K562 (cell line): Measurements from ENCODE around the gene CKM. TPM values are rescaled to one million over a fixed set of nuclear protein-coding genes. Genes with fewer than 3 reads are reported as not detected.

Experiments used
- ATAC-seq: fragments of 200-7000 bp; cut with Tn5 transposase; 3 replicates; pipeline ENCODE4 v1.9.1; 2020; ENCODE audit warnings: moderate library complexity
- BruUV-seq: library from RNA; stranded (reverse); fragments of 400-500 nt; replicated peaks from 2 replicates; lab custom pipeline; 2021; lab: Mats Ljungman, UMichigan
- CTCF ChIA-PET: fragments of 300-600 bp; formaldehyde crosslinking; extraction: SDS; loops from one replicate; lab custom pipeline; 2021; ENCODE audit warnings: low intra/inter-chr PET ratio; lab: Yijun Ruan, JAX
- POLR2A ChIA-PET: fragments of 300-600, 350-650 bp; sonication (Branson Sonifier 250); formaldehyde crosslinking; extraction: SDS; loops from one replicate; lab custom pipeline; 2021; ENCODE audit warnings: antibody characterized with exemption, inconsistent platforms; lab: Yijun Ruan, JAX
- DNase-seq, 4 experiments: peaks; one replicate each; pipeline versions ENCODE4 v3.0.0 to v3.0.0-alpha.2; 2011 to 2018; ENCODE audit warnings: low spot score in 3 of 4, mixed read lengths in 3 of 4; ENCODE audit errors: extremely low read depth in 1 of 4
- FAIRE-seq: peaks from 2 replicates; lab custom pipeline; 2011; peaks lifted over from hg19 to GRCh38; lab: Jason Lieb, UNC
- H2AFZ ChIP-seq: 2 replicates; pipeline ENCODE4 v1.6.0; 2011; ENCODE audit warnings: low read depth, low read length, control low read depth, inconsistent platforms
- H3K27ac ChIP-seq: fragments of 200-600 bp; 3 replicates; pipeline ENCODE4 v1.8.0; 2011; ENCODE audit warnings: low read depth, mild to moderate bottlenecking, control low read depth, inconsistent platforms, low read length, moderate library complexity, mixed read lengths; ENCODE audit errors: extremely low read depth
- H3K27me3 ChIP-seq, 2 experiments: fragments of 300-600 bp in 1 of 2; 2 replicates in 1 of 2; 3 replicates in 1 of 2; pipeline versions ENCODE4 v1.6.0 to v1.8.0; 2011; ENCODE audit warnings: inconsistent platforms in 2 of 2, low read length in 2 of 2, mild to moderate bottlenecking in 1 of 2, mixed read lengths in 1 of 2, moderate library complexity in 1 of 2; ENCODE audit not compliant: control insufficient read depth in 2 of 2, insufficient read depth in 2 of 2
- H3K36me3 ChIP-seq: fragments of 300-600 bp; 3 replicates; pipeline ENCODE4 v1.8.0; 2011; ENCODE audit warnings: mild to moderate bottlenecking, low read length, inconsistent platforms; ENCODE audit not compliant: control insufficient read depth, insufficient read depth
- H3K4me1 ChIP-seq, 2 experiments: fragments of 200-600 bp in 1 of 2; replicated peaks in 1 of 2; 2 replicates in 1 of 2; 3 replicates in 1 of 2; pipeline versions ENCODE4 v1.5.1 to v1.8.0; 2011; ENCODE audit warnings: inconsistent platforms in 2 of 2, low read length in 2 of 2, mild to moderate bottlenecking in 1 of 2, mixed read lengths in 1 of 2, moderate library complexity in 1 of 2; ENCODE audit not compliant: control insufficient read depth in 2 of 2, insufficient read depth in 2 of 2
- H3K4me2 ChIP-seq: 2 replicates; pipeline ENCODE4 v1.6.1; 2011; ENCODE audit warnings: low read length, control low read depth, inconsistent platforms, mixed read lengths; ENCODE audit not compliant: insufficient read depth
- H3K4me3 ChIP-seq: fragments of 200-600 bp; sonication (generic), shearing (Covaris generic); 2 replicates; pipeline ENCODE4 v1.5.1; 2016; ENCODE audit warnings: control low read depth, inconsistent platforms
- H3K79me2 ChIP-seq: fragments of 200-600 bp; 3 replicates; pipeline ENCODE4 v1.8.0; 2011; ENCODE audit warnings: low read length, inconsistent platforms; ENCODE audit not compliant: control insufficient read depth, insufficient read depth
- H3K9ac ChIP-seq, 2 experiments: 2 replicates each; pipeline versions ENCODE4 v1.6.0 to v1.6.1; 2011; ENCODE audit warnings: low read depth in 2 of 2, low read length in 2 of 2, control low read depth in 1 of 2, inconsistent platforms in 1 of 2, mild to moderate bottlenecking in 1 of 2, mixed read lengths in 1 of 2; ENCODE audit not compliant: insufficient read depth in 1 of 2
- H3K9me1 ChIP-seq: one replicate; pipeline ENCODE4 v1.6.0; 2011; ENCODE audit warnings: inconsistent platforms, mild to moderate bottlenecking, low read length, moderate library complexity; ENCODE audit not compliant: control insufficient read depth, insufficient read depth
- H3K9me3 ChIP-seq: replicated peaks from 2 replicates; pipeline ENCODE4 v1.5.1; 2011; ENCODE audit warnings: low read depth, low read length, inconsistent platforms; ENCODE audit not compliant: control insufficient read depth, insufficient read depth
- H4K20me1 ChIP-seq: replicated peaks from 2 replicates; pipeline ENCODE4 v1.6.1; 2011; ENCODE audit warnings: low read length, inconsistent platforms, mixed read lengths; ENCODE audit not compliant: control insufficient read depth, insufficient read depth
- CLOCK ChIP-seq: fragments of 250-450 bp; sonication (Bioruptor Pico); IDR thresholded peaks from 2 replicates; pipeline ENCODE4 v1.4.0; 2020; ENCODE audit warnings: mild to moderate bottlenecking, moderate library complexity, borderline replicate concordance
- ELK1 ChIP-seq: sonication (generic); formaldehyde crosslinking; IDR thresholded peaks from 2 replicates; pipeline ENCODE4 v1.8.1; 2022; ENCODE audit warnings: missing genetic modification reagents
- ESRRA ChIP-seq: fragments of 450-650 bp; IDR thresholded peaks from 2 replicates; pipeline ENCODE4 v1.6.1; 2014; ENCODE audit warnings: low read depth, mild to moderate bottlenecking, moderate library complexity, borderline replicate concordance
- TCF7L2 ChIP-seq: fragments of 150-350 bp; IDR thresholded peaks from 2 replicates; pipeline ENCODE4 v1.6.1; 2016; ENCODE audit warnings: low read depth, mild to moderate bottlenecking, low read length, moderate library complexity
- ZBTB33 ChIP-seq: sonication (generic); formaldehyde crosslinking; IDR thresholded peaks from 2 replicates; pipeline ENCODE4 v1.8.1; 2023; ENCODE audit warnings: mild to moderate bottlenecking, missing genetic modification reagents
- whole genome bisulfite sequencing: fragments of 100-300 bp; shearing (Covaris generic); methylation state at CpG from one replicate; pipeline ENCODE4 v1.1.6; 2016; ENCODE audit warnings: low coverage, mixed read lengths; ENCODE audit not compliant: insufficient coverage; ENCODE audit errors: missing lambda C conversion rate; 5-methylcytosine and 5-hydroxymethylcytosine counted together
- in situ Hi-C: fragments of 300-500 bp; cut with MboI; formaldehyde crosslinking; loops from 4 replicates; pipeline ENCODE4 v1.15.0; 2018; ENCODE audit warnings: inconsistent platforms, mixed read lengths
- intact Hi-C: fragments of 100-400 bp; cut with micrococcal nuclease; formaldehyde crosslinking; loops from 2 replicates; pipeline ENCODE4 v1.14.2; 2022
- polyA plus RNA-seq, 8 experiments: library from polyadenylated mRNA; depleted of rRNA in 4 of 8; stranded (reverse) in 5 of 8; unstranded in 3 of 8; fragments of >200 nt; fragmentation: Nextera tagmentation in 2 of 8; fragmentation: Illumina TruSeq in 1 of 8; extraction: Ambion mirVana in 2 of 8; extraction: Trizol in 1 of 8; gene quantifications; 2 replicates each; pipeline versions ENCODE4 v1.2.1 to v1.2.3, GENCODE V29; 2011 to 2014; ENCODE audit warnings: inconsistent platforms in 1 of 8, missing spikeins in 1 of 8
- total RNA-seq, 7 experiments: library from RNA; depleted of rRNA in 6 of 7; stranded (reverse); fragments of >200 nt in 6 of 7; fragmentation: Illumina TruSeq in 2 of 7; extraction: Trizol in 2 of 7; gene quantifications; 2 replicates each; pipeline versions ENCODE4 v1.2.1 to v1.2.3, GENCODE V29; 2011 to 2021; ENCODE audit warnings: low replicate concordance in 1 of 7

CKM gene
- total and polyA plus RNA-seq, 9 of the 15 experiments (the other 6 are each of a cell fraction or from before 2014, with no cell fraction given): 0.06 to 0.17 (median 0.09) TPM; not detected in 4

GRCh38 chr19:45322311-45322710 is 364 bp downstream of the CKM start:
- CTCF ChIA-PET: no interaction called here
- no peaks in the 10 kb centered on the region for H3K36me3 ChIP-seq
- no TSS peak for BruUV-seq
- POLR2A ChIA-PET: interaction anchor here (0.6 kb wide), 1 partner anchor 88 kb away, joined by 3 read pairs; no protein-coding TSS in a partner anchor
- H3K9me3 ChIP-seq: no peaks in the 10 kb centered on the region
- H3K4me3 ChIP-seq: no peak overlapping the region
- H3K4me2 ChIP-seq: no peak overlapping the region
- H3K27ac ChIP-seq: no peak overlapping the region
- no peak overlapping the region for H3K9ac ChIP-seq
- no peak for DNase-seq
- 34% methylated on average over 11 of the region's 11 CpGs for whole genome bisulfite sequencing
- H2AFZ ChIP-seq: no peak overlapping the region
- FAIRE-seq: no peak
- in situ Hi-C loops: no loop called here
- H3K27me3 ChIP-seq: no peaks in the 10 kb centered on the region
- TF ChIP-seq ESRRA: peak; percentile 44; the same call in 1 of the 2 replicates
- peak; percentile 90 for TF ChIP-seq ZBTB33 (CRISPR knock-in tag)
- TF ChIP-seq CLOCK (CRISPR knock-in tag): no peak
- TF ChIP-seq ELK1 (CRISPR knock-in tag): no peak
- no peak for TF ChIP-seq TCF7L2
- TF ChIP-seq, all 486 proteins: peak for 2
- Histone ChIP-seq H3K4me1 (peaks cover 2 to 37% of the 10 kb centered on the region in 2 experiments; a peak in 3 of 5 replicates), H3K9me1 (no peaks in the 10 kb centered on the region), H4K20me1 (no peaks in the 10 kb centered on the region), H3K79me2 (no peaks in the 10 kb centered on the region)
- no peak for ATAC-seq
- intact Hi-C loops: no loop called here
